Activated B cell treated with CpG ODN at 0.5 μM for 24 hours (primary cell): ENCODE measurements around the gene ATP6V0E2. TPM values are rescaled to one million over a fixed set of nuclear protein-coding genes. Genes with fewer than 3 reads are reported as not detected.

Experiments used
- ATAC-seq: fragments of 200-7000 bp; cut with Tn5 transposase; one replicate; pipeline ENCODE4 v1.10.0; 2021; ENCODE audit warnings: low read depth, mild to moderate bottlenecking, moderate library complexity
- CTCF ChIA-PET: fragments of 350-600 bp; sonication (Branson Sonifier 250); formaldehyde crosslinking; loops from one replicate; lab custom pipeline; 2021; ENCODE audit warnings: antibody characterized with exemption; lab: Charles Lee
- POLR2A ChIA-PET: fragments of 350-600 bp; sonication (Branson Sonifier 250); formaldehyde crosslinking; loops from one replicate; lab custom pipeline; 2021; ENCODE audit warnings: antibody characterized with exemption; lab: Charles Lee
- DNase-seq: peaks from one replicate; pipeline ENCODE4 v3.0.0; 2022
- H3K27ac Mint-ChIP-seq: one replicate; pipeline ENCODE4 v1.8.0; 2020; ENCODE audit warnings: mixed read lengths
- H3K27me3 Mint-ChIP-seq: one replicate; pipeline ENCODE4 v1.8.0; 2021; ENCODE audit warnings: mixed read lengths
- H3K36me3 Mint-ChIP-seq: one replicate; pipeline ENCODE4 v1.8.0; 2021; ENCODE audit warnings: low read depth, mixed read lengths
- H3K4me1 Mint-ChIP-seq: one replicate; pipeline ENCODE4 v1.8.0; 2021; ENCODE audit warnings: mixed read lengths
- H3K4me3 Mint-ChIP-seq: one replicate; pipeline ENCODE4 v1.8.0; 2020; ENCODE audit warnings: mild to moderate bottlenecking, mixed read lengths
- H3K9me3 Mint-ChIP-seq: one replicate; pipeline ENCODE4 v1.8.0; 2020; ENCODE audit warnings: mixed read lengths
- CTCF ChIP-seq: fragments of 200-600 bp; IDR thresholded peaks from one replicate; pipeline ENCODE4 v1.8.0; 2022; ENCODE audit warnings: antibody characterized with exemption, mild to moderate bottlenecking
- intact Hi-C: fragments of 100-400 bp; cut with micrococcal nuclease; formaldehyde crosslinking; loops from one replicate; pipeline ENCODE4 v1.15.1; 2024
- total RNA-seq: library from RNA; stranded (reverse); gene quantifications from 2 replicates; pipeline ENCODE4 v1.2.3, GENCODE V29; 2022

ATP6V0E2 gene
- 9.1 and 10.4 TPM in 2 replicates for total RNA-seq

- Mint-ChIP-seq H3K4me3 (peak within 1 kb of the TSS; percentile 86), H3K27ac (peak within 1 kb of the TSS; percentile 53), H3K4me1 (peaks cover 42% of the 10 kb centered on the region), H3K36me3 (peaks cover 8% of the 10 kb centered on the region), H3K9me3 (no peaks in the 10 kb centered on the region), H3K27me3 (no peaks in the 10 kb centered on the region)
- DNase-seq: peak; percentile 86
- POLR2A ChIA-PET: no interaction called here
- intact Hi-C loops: loop anchor here (1.0 to 10.0 kb wide), 7 partner anchors 27 to 1361 kb away; partner anchors contain the start of genes CHPF2 and ZNF862
- TF ChIP-seq CTCF: no peak
- peak; percentile 95 for ATAC-seq
- CTCF ChIA-PET: no interaction called here
Measured at GRCh38 chr7:149873074-149873969, at the start of gene ATP6V0E2. TSS of gene ATP6V0E2 (plus strand) at chr7:149873969. CDS start at chr7:149874066, 97 bp downstream.

GRCh38 chr7:149824301-149824741 lies 49.4 kb upstream of the ATP6V0E2 start:
- CTCF ChIA-PET: no interaction called here
- POLR2A ChIA-PET: interaction anchor here (0.6 kb wide), 1 partner anchor 46 kb away, joined by 3 read pairs; no protein-coding TSS in a partner anchor
- intact Hi-C loops: no loop called here

GRCh38 chr7:149824748-149825566 lies 48.8 kb upstream of the ATP6V0E2 start:
- no peak for ATAC-seq
- Mint-ChIP-seq H3K36me3 (no peaks in the 10 kb centered on the region), H3K9me3 (no peaks in the 10 kb centered on the region), H3K4me3 (no peak overlapping the region), H3K27ac (no peak overlapping the region), H3K27me3 (peaks cover 3% of the 10 kb centered on the region), H3K4me1 (no peaks in the 10 kb centered on the region)
- ChIA-PET POLR2A (interaction anchor here (0.6 kb wide), 1 partner anchor 45 kb away, joined by 3 read pairs; no protein-coding TSS in a partner anchor), CTCF (no interaction called here)
- no peak for DNase-seq
- no peak for TF ChIP-seq CTCF
- intact Hi-C loops: no loop called here

More at GRCh38 chr7:149824301-149824741, 49.4 kb upstream of the ATP6V0E2 start:
- TF ChIP-seq CTCF: no peak
- Mint-ChIP-seq H3K36me3 (no peaks in the 10 kb centered on the region), H3K9me3 (no peaks in the 10 kb centered on the region), H3K27ac (no peak overlapping the region), H3K4me3 (no peak overlapping the region), H3K27me3 (peaks cover 3% of the 10 kb centered on the region), H3K4me1 (no peaks in the 10 kb centered on the region)
- ATAC-seq (no peak), DNase-seq (no peak)

- intact Hi-C loops: no loop called here
- no peaks in the 10 kb centered on the region for H3K4me1 Mint-ChIP-seq
- TF ChIP-seq CTCF: no peak
- no peaks in the 10 kb centered on the region for H3K36me3 Mint-ChIP-seq
- H3K9me3 Mint-ChIP-seq: no peaks in the 10 kb centered on the region
- POLR2A ChIA-PET: no interaction called here
- H3K27ac Mint-ChIP-seq: no peak overlapping the region
- no peak for DNase-seq
- CTCF ChIA-PET: no interaction called here
- H3K4me3 Mint-ChIP-seq: no peak overlapping the region
- H3K27me3 Mint-ChIP-seq: peaks cover 5% of the 10 kb centered on the region
- ATAC-seq: no peak
Measured at GRCh38 chr7:149825567-149826343, 48.0 kb upstream of the ATP6V0E2 start.
